Measurements from ENCODE around the gene BRD9.
"Not testable (repeated sequence)": the region's sequence is repeated elsewhere in the genome, so short reads cannot be mapped to it uniquely, and the experiment has no call there.

Gene BRD9

GRCh38 chr5:892394-893136 is at the start of gene BRD9, which contains the start of gene TRIP13:
BRD9 (minus strand) TSS chr5:892801; CDS start chr5:892657, 144 bp downstream.
TRIP13 (plus strand) TSS chr5:892884; CDS start chr5:892999, 115 bp downstream.
- no peak for TF ChIP-seq CTCF (conservative IDR thresholded peaks at IDR 0.05; ENCODE audit: low read depth, low read length)
- DNase-seq (ENCODE audit: low read depth) = no peak
- H3K4me3 ChIP-seq (ENCODE audit: low read length) = peak within 1 kb of the TSS; percentile 91

GRCh38 chr5:940741-941140 is 48.1 kb upstream of the BRD9 start:
- DNase-seq (ENCODE audit: low read depth); H3K4me3 ChIP-seq (ENCODE audit: low read length): not testable (repeated sequence)

GRCh38 chr5:939368-939767 is 46.8 kb upstream of the BRD9 start:
- no peak for TF ChIP-seq CTCF (conservative IDR thresholded peaks at IDR 0.05; ENCODE audit: low read depth, low read length)
- no peak overlapping the region for H3K4me3 ChIP-seq (ENCODE audit: low read length)
- no peak for DNase-seq (ENCODE audit: low read depth)

GRCh38 chr5:937151-937924 is 44.7 kb upstream of the BRD9 start:
- no peak for TF ChIP-seq CTCF (conservative IDR thresholded peaks at IDR 0.05; ENCODE audit: low read depth, low read length)
- DNase-seq (ENCODE audit: low read depth) = no peak

GRCh38 chr5:936149-937144 is 43.8 kb upstream of the BRD9 start:
- DNase-seq (ENCODE audit: low read depth) = no peak
- no peak for TF ChIP-seq CTCF (conservative IDR thresholded peaks at IDR 0.05; ENCODE audit: low read depth, low read length)
- H3K4me3 ChIP-seq (ENCODE audit: low read length) = no peak overlapping the region

More at GRCh38 chr5:937151-937924, 44.7 kb upstream of the BRD9 start:
- no peak overlapping the region for H3K4me3 ChIP-seq (ENCODE audit: low read length)

GRCh38 chr5:935510-936084 is 43.0 kb upstream of the BRD9 start:
- DNase-seq (ENCODE audit: low read depth) = no peak
- no peak for TF ChIP-seq CTCF (conservative IDR thresholded peaks at IDR 0.05; ENCODE audit: low read depth, low read length)
- H3K4me3 ChIP-seq (ENCODE audit: low read length) = no peak overlapping the region
